ENCODE measurements around the gene RAB11FIP3. TPM values are rescaled to one million over a fixed set of nuclear protein-coding genes. Genes with fewer than 3 reads are reported as not detected.
A peak's percentile ranks its signal among the peaks of the same experiment; 100 is the strongest.

Gene RAB11FIP3
- total RNA-seq, 4 donors from 2014 or later = 20.7 to 62.5 (median 29.1) TPM

GRCh38 chr16:424623-425081, 797 bp upstream of the RAB11FIP3 start:
- TF ChIP-seq CTCF (IDR thresholded peaks at IDR 0.05) = no peak
- no peak for TF ChIP-seq EP300 (IDR thresholded peaks at IDR 0.05)
- no peak for TF ChIP-seq POLR2AphosphoS5 (IDR thresholded peaks at IDR 0.05)
- no peak for TF ChIP-seq POLR2A (IDR thresholded peaks at IDR 0.05)
- Histone ChIP-seq H3K27ac (peak overlapping the region; percentile 92), H3K4me3 (peak overlapping the region; percentile 80), H3K9me3 (no peaks in the 10 kb centered on the region), H3K36me3 (no peaks in the 10 kb centered on the region), H3K4me1 (peaks cover 39% of the 10 kb centered on the region), H3K27me3 (no peaks in the 10 kb centered on the region)
- WGBS = 10% methylated on average over 14 of the region's 31 CpGs
- DNase-seq (ENCODE audit: low spot score in 2 of 2) = peak in 1 of 2 donors; percentile 78

DNA sequence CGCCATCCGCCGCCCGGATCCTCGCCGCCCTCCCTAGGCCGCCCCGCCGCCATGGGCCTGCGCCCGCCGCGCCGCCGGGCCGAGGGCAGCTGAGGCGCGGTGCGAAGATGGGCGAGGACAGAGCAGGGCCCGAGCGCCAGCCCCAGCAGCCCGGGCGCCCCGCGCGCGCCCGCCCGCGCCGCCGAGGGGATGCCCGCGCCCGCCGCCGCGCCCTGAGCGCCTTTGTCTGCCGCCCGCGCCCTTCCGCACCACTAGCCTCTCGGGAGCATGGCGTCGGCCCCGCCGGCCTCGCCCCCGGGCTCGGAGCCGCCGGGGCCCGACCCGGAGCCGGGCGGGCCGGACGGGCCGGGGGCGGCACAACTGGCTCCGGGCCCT, 278 bp downstream of the RAB11FIP3 start:
- TF ChIP-seq POLR2A (IDR thresholded peaks at IDR 0.05) = no peak
- TF ChIP-seq CTCF (IDR thresholded peaks at IDR 0.05) = no peak
- no peak for TF ChIP-seq POLR2AphosphoS5 (IDR thresholded peaks at IDR 0.05)
- no peak for TF ChIP-seq EP300 (IDR thresholded peaks at IDR 0.05)
- peak overlapping the region; percentile 80 for H3K4me3 ChIP-seq
- peak overlapping the region; percentile 92 for H3K27ac ChIP-seq
- WGBS = no CpG with 5 or more reads among the region's 63 CpGs
- no peaks in the 10 kb centered on the region for H3K27me3 ChIP-seq
- H3K36me3 ChIP-seq = no peaks in the 10 kb centered on the region
- H3K9me3 ChIP-seq = no peaks in the 10 kb centered on the region
- peaks cover 39% of the 10 kb centered on the region for H3K4me1 ChIP-seq
- no peak for DNase-seq (ENCODE audit: low spot score in 2 of 2)

DNA sequence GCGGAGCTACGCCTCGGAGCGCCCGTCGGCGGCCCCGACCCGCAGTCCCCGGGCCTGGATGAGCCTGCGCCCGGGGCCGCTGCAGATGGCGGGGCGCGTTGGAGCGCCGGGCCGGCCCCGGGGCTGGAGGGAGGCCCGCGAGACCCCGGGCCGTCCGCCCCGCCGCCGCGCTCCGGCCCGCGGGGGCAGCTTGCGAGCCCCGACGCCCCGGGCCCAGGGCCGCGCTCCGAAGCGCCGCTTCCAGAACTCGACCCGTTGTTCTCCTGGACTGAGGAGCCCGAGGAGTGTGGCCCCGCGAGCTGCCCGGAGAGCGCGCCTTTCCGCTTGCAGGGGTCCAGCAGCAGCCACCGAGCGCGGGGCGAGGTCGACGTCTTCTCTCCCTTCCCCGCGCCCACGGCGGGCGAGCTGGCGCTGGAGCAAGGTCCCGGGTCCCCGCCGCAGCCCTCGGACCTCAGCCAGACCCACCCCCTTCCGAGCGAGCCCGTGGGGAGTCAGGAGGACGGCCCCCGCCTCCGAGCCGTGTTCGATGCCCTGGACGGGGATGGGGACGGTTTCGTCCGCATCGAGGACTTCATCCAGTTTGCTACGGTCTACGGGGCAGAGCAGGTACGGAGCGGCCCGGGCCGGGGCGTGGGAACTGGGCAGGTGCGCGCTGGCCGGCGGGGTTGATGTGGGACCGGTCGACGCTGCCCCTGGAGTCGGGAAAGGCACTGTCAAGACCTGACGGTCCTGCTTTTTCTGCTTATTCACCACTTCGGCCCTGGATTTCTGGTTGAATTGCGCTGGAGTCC, 861 bp downstream of the RAB11FIP3 start:
- WGBS = 4% methylated on average over 35 of the region's 97 CpGs

GRCh38 chr16:426906-427249, 1.4 kb downstream of the RAB11FIP3 start:
- DNase-seq (ENCODE audit: low spot score in 2 of 2) = no peak

More for the DNA sequence above, 861 bp downstream of the RAB11FIP3 start:
- no peaks in the 10 kb centered on the region for H3K9me3 ChIP-seq
- H3K4me1 ChIP-seq = peaks cover 39% of the 10 kb centered on the region
- no peaks in the 10 kb centered on the region for H3K36me3 ChIP-seq
- H3K27ac ChIP-seq = no peak overlapping the region
- H3K4me3 ChIP-seq = peak overlapping the region; percentile 80
- no peaks in the 10 kb centered on the region for H3K27me3 ChIP-seq
- no peak for DNase-seq (ENCODE audit: low spot score in 2 of 2)
- no peak for TF ChIP-seq POLR2A (IDR thresholded peaks at IDR 0.05)
- TF ChIP-seq CTCF (IDR thresholded peaks at IDR 0.05) = no peak
- TF ChIP-seq EP300 (IDR thresholded peaks at IDR 0.05) = no peak
- no peak for TF ChIP-seq POLR2AphosphoS5 (IDR thresholded peaks at IDR 0.05)

More at GRCh38 chr16:426906-427249, 1.4 kb downstream of the RAB11FIP3 start:
- no peaks in the 10 kb centered on the region for H3K9me3 ChIP-seq
- H3K27me3 ChIP-seq = no peaks in the 10 kb centered on the region
- WGBS = 15% methylated on average over 13 of the region's 13 CpGs
- no peak for TF ChIP-seq CTCF (IDR thresholded peaks at IDR 0.05)
- TF ChIP-seq POLR2AphosphoS5 (IDR thresholded peaks at IDR 0.05) = no peak
- no peak for TF ChIP-seq EP300 (IDR thresholded peaks at IDR 0.05)
- TF ChIP-seq POLR2A (IDR thresholded peaks at IDR 0.05) = no peak
- H3K36me3 ChIP-seq = no peaks in the 10 kb centered on the region
- peaks cover 39% of the 10 kb centered on the region for H3K4me1 ChIP-seq
- H3K4me3 ChIP-seq = peak overlapping the region; percentile 80
- H3K27ac ChIP-seq = no peak overlapping the region
